ENCODE measurements around the gene TNS3.

Gene TNS3

DNA sequence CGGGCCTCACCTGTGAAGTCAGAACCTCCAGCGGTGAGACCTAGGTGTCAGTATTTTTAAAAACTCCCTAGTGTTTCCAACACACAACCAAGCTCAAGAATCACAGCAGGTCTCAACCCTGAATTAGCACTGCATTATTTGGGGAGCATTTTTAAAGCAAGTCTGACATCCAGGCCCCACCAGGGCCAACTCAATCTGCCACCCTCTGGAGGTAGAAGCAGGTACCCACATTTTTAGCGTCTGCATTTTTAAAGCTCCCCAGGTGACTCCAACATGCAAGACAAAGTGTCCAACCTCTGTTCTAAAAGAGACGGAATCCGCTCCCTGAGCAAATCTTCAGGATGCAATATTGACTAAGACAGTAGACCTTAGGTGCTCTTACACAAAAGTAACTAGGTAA lies 225.7 kb downstream of the TNS3 start:
- DNase-seq, result no peak
- Mint-ChIP-seq H3K4me1 (ENCODE audit: low read depth) (no peaks in the 10 kb centered on the region), H3K27me3 (no peaks in the 10 kb centered on the region), H3K36me3 (ENCODE audit: low read depth) (no peaks in the 10 kb centered on the region), H3K4me3 (no peak overlapping the region), H3K27ac (no peak overlapping the region), H3K9me3 (no peaks in the 10 kb centered on the region)

DNA sequence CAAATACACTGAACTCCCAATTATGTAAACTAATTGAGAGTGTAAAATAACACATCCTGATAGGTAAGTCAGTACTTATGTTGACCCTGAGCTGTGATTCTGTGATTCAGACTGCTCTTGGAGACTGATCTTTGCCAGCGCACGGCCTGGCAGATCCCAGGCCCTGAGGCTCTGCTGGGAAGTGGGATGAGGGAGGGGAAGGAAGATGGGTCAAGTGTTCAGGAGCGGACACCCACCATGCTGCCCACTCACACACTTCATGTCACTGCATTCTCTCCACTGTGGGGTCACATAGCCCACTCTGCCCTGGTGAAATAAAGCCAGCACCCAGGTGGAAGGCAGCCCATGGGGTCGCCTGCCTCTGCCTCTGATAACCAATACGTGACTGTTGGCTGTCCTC lies 226.2 kb downstream of the TNS3 start:
- Mint-ChIP-seq H3K4me3 (no peak overlapping the region), H3K9me3 (no peaks in the 10 kb centered on the region), H3K36me3 (ENCODE audit: low read depth) (no peaks in the 10 kb centered on the region), H3K27me3 (no peaks in the 10 kb centered on the region), H3K4me1 (ENCODE audit: low read depth) (no peaks in the 10 kb centered on the region), H3K27ac (no peak overlapping the region)
- DNase-seq, result no peak

DNA sequence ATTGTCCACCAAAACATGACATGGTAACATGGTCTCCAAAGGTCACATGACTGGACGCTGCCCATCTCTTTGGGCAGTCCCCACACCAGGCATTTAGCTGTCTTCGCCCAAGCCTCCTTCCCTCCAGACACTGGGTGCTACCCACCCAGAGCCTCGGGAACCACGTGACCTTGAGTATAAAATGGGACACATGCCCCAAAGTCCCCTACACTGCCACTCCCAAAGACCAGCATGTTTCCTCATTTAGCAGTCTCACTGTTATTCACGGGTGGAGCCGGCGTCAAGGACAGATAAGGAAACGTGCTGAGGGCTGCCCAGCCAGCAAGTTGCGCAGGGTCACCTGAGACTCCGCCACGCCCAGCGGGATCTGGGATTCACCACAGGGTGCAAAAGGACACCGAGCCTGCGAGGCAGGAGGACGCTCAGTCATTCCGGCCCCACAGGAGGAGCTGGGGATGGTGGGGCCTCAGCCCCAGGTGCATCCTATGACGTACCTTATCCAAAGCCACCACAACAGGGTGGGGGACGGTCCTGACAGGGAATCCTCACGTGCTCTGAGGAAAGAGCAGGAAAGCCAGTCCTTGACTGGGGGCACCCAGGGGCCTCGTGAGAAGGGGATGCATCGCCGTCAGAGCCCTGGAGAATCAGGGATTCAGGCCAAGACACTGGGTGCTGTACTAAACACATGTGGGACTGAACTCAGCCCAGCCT lies 226.9 kb downstream of the TNS3 start:
- H3K27ac Mint-ChIP-seq, result no peak overlapping the region

DNA sequence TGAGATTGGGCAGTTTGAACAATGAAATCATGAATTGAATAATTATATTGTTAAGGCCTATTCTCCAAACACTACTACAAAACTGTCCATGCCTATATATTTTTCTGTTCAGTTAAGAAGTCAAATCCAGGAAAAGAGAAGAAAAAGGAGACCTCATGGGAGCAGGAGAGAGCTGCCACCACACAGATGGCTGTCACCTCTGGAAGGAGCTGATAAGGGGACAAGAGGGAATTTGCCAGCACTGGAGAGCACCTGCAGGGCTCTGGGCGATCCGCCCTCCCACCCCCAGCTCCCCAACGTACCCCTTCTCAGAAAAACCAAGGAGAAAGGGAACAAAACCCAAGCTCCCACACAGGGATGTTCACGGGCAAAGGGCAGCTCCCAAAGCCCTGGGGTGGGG lies 227.8 kb downstream of the TNS3 start:
- Mint-ChIP-seq H3K4me1 (ENCODE audit: low read depth) (no peaks in the 10 kb centered on the region), H3K27ac (no peak overlapping the region), H3K36me3 (ENCODE audit: low read depth) (no peaks in the 10 kb centered on the region), H3K27me3 (no peaks in the 10 kb centered on the region), H3K4me3 (no peak overlapping the region), H3K9me3 (no peaks in the 10 kb centered on the region)
- no peak for DNase-seq

More for the DNA sequence above, 226.9 kb downstream of the TNS3 start:
- Mint-ChIP-seq H3K4me3 (no peak overlapping the region), H3K36me3 (ENCODE audit: low read depth) (no peaks in the 10 kb centered on the region), H3K27me3 (no peaks in the 10 kb centered on the region), H3K9me3 (no peaks in the 10 kb centered on the region), H3K4me1 (ENCODE audit: low read depth) (no peaks in the 10 kb centered on the region)
- no peak for DNase-seq

DNA sequence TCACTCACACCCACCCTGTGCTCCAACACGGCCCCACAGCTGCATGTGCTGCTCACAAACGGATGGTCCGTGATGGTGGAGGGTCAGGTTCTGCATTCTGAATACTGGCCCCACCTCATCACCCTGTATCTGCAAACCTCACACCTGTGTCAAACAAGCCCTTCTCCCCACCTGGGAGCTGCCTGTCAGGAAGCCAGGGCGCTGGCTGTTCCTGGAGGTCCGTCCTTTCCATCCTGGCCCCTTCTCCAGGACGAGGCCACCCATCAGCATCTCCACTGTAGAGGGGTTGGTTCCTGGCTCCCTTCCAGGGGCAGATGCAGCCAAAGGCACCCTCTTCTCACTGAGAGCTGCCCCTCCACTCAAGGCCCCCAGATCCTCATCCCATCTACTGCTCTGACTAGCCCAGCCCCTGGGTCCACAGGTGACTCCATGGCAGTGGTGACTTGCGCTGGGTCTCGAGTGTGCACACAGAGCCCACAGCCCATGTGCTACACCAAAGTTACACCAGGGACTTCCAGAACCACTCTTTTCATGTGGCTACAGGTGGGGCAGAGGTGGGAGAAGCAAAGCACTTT lies 229.4 kb downstream of the TNS3 start:
- Mint-ChIP-seq H3K4me1 (ENCODE audit: low read depth) (no peaks in the 10 kb centered on the region), H3K4me3 (no peak overlapping the region), H3K27me3 (no peaks in the 10 kb centered on the region), H3K36me3 (ENCODE audit: low read depth) (no peaks in the 10 kb centered on the region), H3K27ac (no peak overlapping the region), H3K9me3 (no peaks in the 10 kb centered on the region)
- no peak for DNase-seq

DNA sequence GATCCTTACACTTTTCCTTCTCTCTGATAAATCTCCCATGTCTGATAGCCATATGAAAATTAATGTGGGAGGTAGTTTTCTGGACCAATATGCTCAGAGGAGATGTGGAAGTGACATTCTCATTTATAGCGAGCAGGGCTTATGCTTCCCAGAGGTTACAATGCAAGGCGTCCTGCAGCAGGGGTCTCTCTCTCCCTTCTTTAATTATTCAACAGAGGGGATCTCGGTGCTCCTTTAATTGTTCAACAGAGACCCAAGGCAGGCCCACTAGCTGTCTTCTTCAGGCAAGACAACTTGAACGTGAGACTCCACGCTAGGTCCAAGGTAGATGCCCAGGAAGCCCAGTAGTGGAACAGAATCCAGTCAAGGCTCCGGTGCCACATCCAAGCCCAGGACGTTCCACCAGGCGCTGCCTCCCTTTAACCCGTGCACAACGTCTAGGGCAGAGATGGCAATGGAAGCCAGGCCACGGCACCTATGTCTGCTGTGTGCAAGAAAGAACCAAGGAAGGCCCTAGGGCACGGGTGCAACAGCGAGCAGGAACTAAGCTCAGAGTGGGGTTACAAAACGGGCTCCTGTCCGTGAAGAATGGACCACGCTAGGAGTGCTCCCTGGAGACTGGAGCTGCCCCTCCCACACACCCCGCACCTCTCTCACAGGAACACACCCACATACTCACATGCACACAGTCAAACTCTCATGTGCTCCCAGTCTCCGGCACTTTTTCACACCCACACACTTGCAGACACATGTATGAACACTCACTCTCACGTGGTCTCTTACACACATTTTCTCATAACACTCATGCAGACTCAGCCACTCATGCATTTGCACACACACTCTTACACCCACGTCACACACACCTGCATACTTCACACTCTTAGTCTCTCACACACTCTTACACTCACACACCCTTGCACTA lies 230.4 kb downstream of the TNS3 start:
- Mint-ChIP-seq H3K27ac (no peak overlapping the region), H3K36me3 (ENCODE audit: low read depth) (no peaks in the 10 kb centered on the region), H3K4me1 (ENCODE audit: low read depth) (no peaks in the 10 kb centered on the region), H3K4me3 (no peak overlapping the region), H3K9me3 (no peaks in the 10 kb centered on the region), H3K27me3 (no peaks in the 10 kb centered on the region)
- no peak for DNase-seq

DNA sequence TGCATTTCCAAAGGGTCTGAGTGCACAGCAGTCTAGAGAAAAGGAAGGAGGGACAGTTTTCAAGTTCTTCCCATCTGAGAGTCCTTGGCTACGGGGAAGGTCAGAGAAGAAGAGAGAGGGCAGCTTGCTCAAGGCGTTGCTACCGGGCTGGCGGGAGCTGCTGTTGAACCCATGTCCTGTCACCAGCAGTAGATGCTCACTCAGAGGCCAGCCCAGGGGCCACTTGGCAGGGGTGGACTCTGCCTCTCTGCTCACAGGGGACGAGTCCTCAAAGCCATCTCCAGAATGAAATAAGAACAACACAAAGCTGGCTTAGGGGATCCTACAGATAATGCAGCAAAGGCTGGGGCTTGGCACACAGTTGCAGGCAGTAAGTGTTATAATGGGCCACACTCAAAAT lies 231.5 kb downstream of the TNS3 start:
- Mint-ChIP-seq H3K4me1 (ENCODE audit: low read depth) (no peaks in the 10 kb centered on the region), H3K27me3 (no peaks in the 10 kb centered on the region), H3K9me3 (no peaks in the 10 kb centered on the region), H3K27ac (no peak overlapping the region), H3K4me3 (no peak overlapping the region), H3K36me3 (ENCODE audit: low read depth) (no peaks in the 10 kb centered on the region)
- DNase-seq, result no peak

DNA sequence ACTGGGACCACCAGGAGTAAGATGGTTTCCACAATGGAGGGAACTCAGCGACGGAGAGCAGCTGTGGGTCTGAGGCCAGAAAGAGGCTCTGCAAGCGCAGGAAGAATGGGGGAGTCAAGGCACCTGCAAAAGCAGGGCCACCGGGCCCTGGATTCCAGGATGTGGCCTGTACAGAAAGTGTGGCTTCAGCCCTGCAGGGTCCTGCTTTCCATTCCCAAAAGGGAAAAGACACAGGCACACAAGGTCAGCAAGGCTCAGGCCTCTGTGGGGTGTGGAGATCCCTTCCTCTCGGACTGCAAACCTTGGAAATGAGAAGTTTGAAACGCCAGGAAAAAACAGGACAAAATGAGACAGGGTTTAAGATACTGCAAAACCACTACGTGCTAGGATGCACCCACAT lies 232.5 kb downstream of the TNS3 start:
- H3K4me1 Mint-ChIP-seq (ENCODE audit: low read depth), result no peaks in the 10 kb centered on the region
- no peaks in the 10 kb centered on the region for H3K36me3 Mint-ChIP-seq (ENCODE audit: low read depth)
- no peaks in the 10 kb centered on the region for H3K27me3 Mint-ChIP-seq
- H3K4me3 Mint-ChIP-seq, result no peak overlapping the region
- H3K9me3 Mint-ChIP-seq, result no peaks in the 10 kb centered on the region
- no peak for DNase-seq
- H3K27ac Mint-ChIP-seq, result no peak overlapping the region

DNA sequence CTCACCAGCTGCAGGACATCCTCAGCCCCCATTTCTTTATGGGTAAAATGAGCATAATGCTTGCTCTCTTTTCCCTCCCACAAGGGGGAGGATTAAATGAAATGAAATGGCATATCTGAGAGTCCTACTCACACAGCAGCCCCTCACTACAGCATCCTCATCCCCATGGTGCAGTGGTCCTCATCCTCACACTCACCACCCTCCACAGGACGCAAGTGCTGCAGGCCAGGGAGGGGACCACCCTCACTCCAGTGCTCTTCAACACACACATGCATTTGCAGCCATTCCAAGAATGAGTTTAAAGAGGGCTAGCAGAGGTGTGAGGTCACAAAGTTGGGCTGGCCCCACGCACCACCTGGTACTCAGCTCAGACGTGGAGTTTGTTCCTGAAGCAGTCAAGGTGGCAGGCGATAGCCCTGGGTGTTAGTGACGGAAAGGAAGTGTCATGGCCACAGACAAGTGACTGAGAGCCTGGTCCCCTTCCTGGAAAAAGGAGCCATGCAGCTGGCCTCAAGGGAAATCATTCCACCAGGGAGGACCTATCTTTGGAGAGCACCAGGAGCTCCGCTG lies 234.0 kb downstream of the TNS3 start:
- no peak for DNase-seq
- no peaks in the 10 kb centered on the region for H3K9me3 Mint-ChIP-seq
- no peaks in the 10 kb centered on the region for H3K27me3 Mint-ChIP-seq
- no peaks in the 10 kb centered on the region for H3K4me1 Mint-ChIP-seq (ENCODE audit: low read depth)
- H3K36me3 Mint-ChIP-seq (ENCODE audit: low read depth), result no peaks in the 10 kb centered on the region
- H3K4me3 Mint-ChIP-seq, result no peak overlapping the region
- no peak overlapping the region for H3K27ac Mint-ChIP-seq

DNA sequence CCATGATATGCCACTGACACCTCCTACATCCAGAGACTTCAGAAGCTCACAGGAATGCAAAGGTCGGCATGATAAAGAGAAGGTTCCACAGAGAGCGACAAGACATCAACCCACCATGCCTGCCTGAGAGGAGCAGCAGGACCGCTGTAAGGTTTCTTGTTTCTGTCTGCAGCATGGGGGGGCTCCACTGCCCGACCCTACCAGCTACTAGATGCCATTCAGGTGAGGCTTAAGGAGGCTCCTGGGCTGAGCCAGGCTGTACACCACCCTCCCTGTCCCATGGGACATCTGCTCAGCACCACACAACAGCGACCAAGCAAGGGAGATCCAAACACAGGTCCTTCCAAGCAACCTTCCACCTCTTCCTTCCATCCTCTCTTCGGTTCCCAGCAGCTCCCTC lies 234.6 kb downstream of the TNS3 start:
- Mint-ChIP-seq H3K27ac (no peak overlapping the region), H3K4me1 (ENCODE audit: low read depth) (no peaks in the 10 kb centered on the region), H3K36me3 (ENCODE audit: low read depth) (no peaks in the 10 kb centered on the region), H3K4me3 (no peak overlapping the region), H3K27me3 (no peaks in the 10 kb centered on the region), H3K9me3 (no peaks in the 10 kb centered on the region)
- DNase-seq, result no peak

DNA sequence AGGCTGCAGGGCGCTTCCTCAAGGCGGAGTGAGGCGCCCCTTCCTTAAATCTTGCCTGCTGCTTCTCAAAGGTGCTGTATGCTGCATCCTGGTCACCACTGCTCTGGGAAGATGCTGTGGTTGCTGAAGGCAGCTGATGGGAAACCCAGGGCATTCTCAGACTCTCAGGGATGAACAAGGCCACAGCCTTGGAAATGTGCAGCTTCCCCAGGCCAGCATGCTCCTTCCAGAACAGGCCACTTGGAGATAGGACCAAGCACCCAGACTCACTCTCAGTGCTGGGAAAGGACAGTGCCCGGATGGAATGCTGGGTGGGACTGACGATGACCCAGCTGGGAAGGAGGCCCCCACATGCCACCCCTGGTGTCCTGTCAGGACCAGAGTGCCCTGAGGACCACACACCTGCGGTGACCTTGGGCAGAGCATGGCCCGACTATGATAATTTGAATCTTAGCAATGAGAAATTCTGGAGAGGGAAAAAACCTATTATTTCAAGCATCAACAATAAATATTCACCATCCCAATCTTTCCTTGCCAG lies 235.5 kb downstream of the TNS3 start:
- Mint-ChIP-seq H3K36me3 (ENCODE audit: low read depth) (no peaks in the 10 kb centered on the region), H3K4me1 (ENCODE audit: low read depth) (no peaks in the 10 kb centered on the region), H3K27me3 (no peaks in the 10 kb centered on the region), H3K9me3 (no peaks in the 10 kb centered on the region), H3K4me3 (no peak overlapping the region), H3K27ac (no peak overlapping the region)
- DNase-seq, result no peak

DNA sequence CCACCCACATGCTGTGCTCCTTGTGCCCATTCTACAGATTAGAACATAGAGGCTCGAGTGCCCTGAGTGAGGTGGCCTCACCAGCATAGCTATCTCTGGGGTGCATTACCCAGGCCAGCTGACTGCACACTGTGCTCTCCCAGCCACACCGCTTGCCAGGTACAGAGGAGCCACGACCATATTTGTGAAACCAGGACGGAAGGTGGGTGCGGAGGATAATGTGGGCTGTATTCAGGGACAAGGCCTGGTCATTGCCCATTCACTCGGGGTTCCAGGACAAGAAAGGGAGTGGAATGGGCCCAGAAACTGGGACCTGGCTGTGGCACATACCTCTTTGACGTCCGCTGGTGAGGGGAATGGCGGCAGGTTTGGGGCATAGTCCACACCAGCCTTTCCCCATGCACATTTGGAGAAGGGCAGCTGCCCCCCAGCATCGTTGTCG lies 236.0 kb downstream of the TNS3 start:
- no peak for DNase-seq
- Mint-ChIP-seq H3K36me3 (ENCODE audit: low read depth) (no peaks in the 10 kb centered on the region), H3K4me1 (ENCODE audit: low read depth) (no peaks in the 10 kb centered on the region), H3K4me3 (no peak overlapping the region), H3K9me3 (no peaks in the 10 kb centered on the region), H3K27me3 (no peaks in the 10 kb centered on the region), H3K27ac (no peak overlapping the region)

DNA sequence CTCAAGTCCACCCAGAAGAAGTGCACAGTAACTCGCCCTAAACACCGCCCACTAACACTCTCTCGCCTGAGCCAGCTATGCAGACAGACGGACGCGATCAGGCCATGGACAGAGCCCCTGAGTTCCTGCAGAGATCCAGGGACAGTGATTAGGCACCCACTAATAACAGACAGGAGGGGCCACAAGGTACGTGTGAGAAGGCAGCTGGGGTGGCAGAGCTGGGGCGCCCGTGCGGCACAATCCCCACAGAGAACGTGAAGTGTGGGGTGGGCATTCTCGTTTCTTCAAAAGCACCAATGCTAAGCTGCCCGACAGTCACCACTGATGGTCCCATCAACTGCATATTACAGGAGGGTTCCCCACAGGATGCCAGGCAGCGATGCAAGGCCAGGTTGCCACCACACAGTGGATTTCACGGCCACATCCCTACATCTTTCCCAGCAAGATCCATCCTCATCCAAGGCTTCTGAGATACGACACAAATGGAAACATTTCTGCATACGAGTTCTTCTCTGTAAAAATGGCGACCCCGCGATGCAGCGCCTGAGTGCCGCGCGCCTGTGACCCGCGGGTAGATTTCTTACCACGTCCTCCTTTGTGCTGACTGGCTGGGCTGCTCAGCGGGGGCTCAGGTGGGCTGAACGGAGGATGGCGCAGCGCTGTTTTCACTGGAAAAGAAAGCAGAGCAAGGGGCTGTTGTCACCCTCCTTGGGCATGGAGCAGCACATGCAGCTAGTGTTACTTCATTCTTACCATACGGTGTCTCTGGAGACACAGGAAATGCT lies 237.5 kb downstream of the TNS3 start:
- H3K27ac Mint-ChIP-seq, result no peak overlapping the region
- DNase-seq, result no peak

DNA sequence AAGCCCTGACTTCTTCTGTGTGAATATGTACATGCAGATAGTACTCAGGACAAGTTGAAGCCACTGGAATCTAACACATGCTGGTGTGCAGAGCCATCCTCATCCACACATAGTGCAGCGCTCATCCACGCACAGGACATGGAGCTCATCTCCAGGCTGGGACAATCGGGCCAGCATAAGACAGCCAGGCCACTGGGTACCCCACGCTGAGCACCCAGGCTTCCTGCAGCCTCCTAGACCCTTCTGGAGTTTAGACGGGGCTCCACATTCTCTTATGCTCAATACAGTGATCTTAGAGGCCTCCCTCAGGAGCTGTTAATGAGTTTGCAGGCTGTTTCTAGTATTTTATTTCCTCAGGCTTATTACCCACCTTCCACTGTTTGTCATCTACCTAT lies 238.9 kb downstream of the TNS3 start:
- Mint-ChIP-seq H3K9me3 (no peaks in the 10 kb centered on the region), H3K36me3 (ENCODE audit: low read depth) (no peaks in the 10 kb centered on the region)
- DNase-seq, result no peak

More for the DNA sequence above, 237.5 kb downstream of the TNS3 start:
- Mint-ChIP-seq H3K4me3 (no peak overlapping the region), H3K27me3 (no peaks in the 10 kb centered on the region), H3K4me1 (ENCODE audit: low read depth) (no peaks in the 10 kb centered on the region), H3K9me3 (no peaks in the 10 kb centered on the region), H3K36me3 (ENCODE audit: low read depth) (no peaks in the 10 kb centered on the region)

More for the DNA sequence above, 238.9 kb downstream of the TNS3 start:
- Mint-ChIP-seq H3K27ac (no peak overlapping the region), H3K4me1 (ENCODE audit: low read depth) (no peaks in the 10 kb centered on the region), H3K4me3 (no peak overlapping the region), H3K27me3 (no peaks in the 10 kb centered on the region)

Data from activated T-cell treated with anti-CD3 and anti-CD28 coated beads, Interleukin-2, amount 50 U/mL, for 24 hours (primary cell).